Mucosa of descending colon (tissue), 3 donors: Measurements from ENCODE around the gene SYNPO. TPM values are rescaled to one million over a fixed set of nuclear protein-coding genes. Genes with fewer than 3 reads are reported as not detected.

Experiments
- ATAC-seq: fragments of 200-7000 bp; cut with Tn5 transposase; one replicate; pipeline ENCODE4 v1.9.1; 2020; ENCODE audit warnings: mild to moderate bottlenecking, moderate library complexity
- DNase-seq, 3 donors: peaks; one replicate each; pipeline ENCODE4 v3.0.0-alpha.2; 2020
- H3K36me3 ChIP-seq: fragments of 200-600 bp; one replicate; pipeline ENCODE4 v1.8.0; 2021; ENCODE audit warnings: low read depth, mild to moderate bottlenecking
- H3K4me1 ChIP-seq: fragments of 200-600 bp; one replicate; pipeline ENCODE4 v1.8.0; 2021; ENCODE audit warnings: low read depth, mild to moderate bottlenecking
- H3K4me3 ChIP-seq: fragments of 200-600 bp; one replicate; pipeline ENCODE4 v1.8.0; 2021; ENCODE audit warnings: mild to moderate bottlenecking
- H3K9me3 ChIP-seq: fragments of 200-600 bp; one replicate; pipeline ENCODE4 v1.8.0; 2021; ENCODE audit warnings: mild to moderate bottlenecking
- intact Hi-C, 2 donors: fragments of 100-400 bp; cut with DNase I in 1 of 2; cut with micrococcal nuclease in 1 of 2; formaldehyde crosslinking; loops; one replicate each; pipeline versions ENCODE4 v1.11.0 to v1.11.1; 2022; cut with DNase I, micrococcal nuclease
- total RNA-seq, 3 donors: library from RNA; stranded (reverse); fragmentation: NEBNext Ultra II Directional in 2 of 3; extraction: Animal tissue kit (Norgen Biotek cat#: 25700) in 2 of 3; gene quantifications; one replicate each; pipeline versions ENCODE4 v1.2.1 to v1.2.4, GENCODE V29; 2021 to 2023
- TF ChIP-seq, protein P1 (sequence below): fragments of 200-600 bp; IDR thresholded peaks from one replicate; pipeline ENCODE4 v1.8.0; 2022; ENCODE audit warnings: antibody characterized with exemption, mild to moderate bottlenecking
- donor health status: DM: no; HTN: no; CAD: no; lungs with moderate emphysema.
- donor health status: DM: no; HTN: no; CAD: no.
- donor health status: DM: no; HTN: yes; CAD: no.

The SYNPO gene
- total RNA-seq, 3 donors from 2014 or later = 62.9 to 73.6 (median 63.9) TPM

DNA sequence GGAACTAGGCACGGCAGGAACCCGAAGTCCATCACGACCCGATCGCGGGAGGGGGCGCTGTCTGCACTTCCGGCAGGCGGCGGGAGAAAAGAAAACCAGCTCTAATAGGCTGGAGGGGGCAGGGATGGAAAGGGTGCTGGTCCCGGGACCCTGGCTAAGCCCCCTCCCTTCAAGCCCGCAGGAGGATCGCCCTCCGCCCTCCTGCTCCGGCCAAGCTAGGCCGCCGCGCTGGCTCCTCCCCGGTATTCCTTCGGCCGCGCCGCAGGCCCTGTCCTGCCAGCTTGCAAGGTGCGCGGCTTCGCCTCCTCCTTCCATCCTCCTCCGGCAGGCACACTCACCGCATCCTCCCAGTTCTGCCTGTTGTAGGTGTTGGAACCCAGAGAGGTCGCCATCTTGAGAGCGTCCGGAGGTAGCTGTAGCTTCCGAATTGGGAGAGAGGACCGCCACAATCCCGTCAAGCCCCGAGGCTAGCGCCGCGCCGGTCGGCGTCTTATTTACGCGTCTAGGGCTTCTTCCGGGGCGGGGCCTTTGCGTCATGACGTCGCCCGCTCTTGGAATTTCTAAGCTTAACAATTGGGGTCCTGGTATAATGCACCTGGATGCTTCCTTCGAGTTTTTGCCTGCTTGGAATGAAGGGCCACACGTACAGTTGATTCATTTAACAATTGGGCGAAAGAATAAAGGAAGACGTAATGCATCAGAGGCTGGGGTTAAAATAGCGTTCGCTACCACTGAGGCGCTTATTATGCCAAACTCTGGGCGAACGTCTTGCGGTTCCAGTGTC is 60.3 kb downstream of the SYNPO start, which contains the start of gene RBM22:
RBM22 (minus strand) TSS at position 469 of the 784 bp plus-strand sequence; CDS start at position 392, 77 bp downstream.
- TF ChIP-seq, protein P1, sequence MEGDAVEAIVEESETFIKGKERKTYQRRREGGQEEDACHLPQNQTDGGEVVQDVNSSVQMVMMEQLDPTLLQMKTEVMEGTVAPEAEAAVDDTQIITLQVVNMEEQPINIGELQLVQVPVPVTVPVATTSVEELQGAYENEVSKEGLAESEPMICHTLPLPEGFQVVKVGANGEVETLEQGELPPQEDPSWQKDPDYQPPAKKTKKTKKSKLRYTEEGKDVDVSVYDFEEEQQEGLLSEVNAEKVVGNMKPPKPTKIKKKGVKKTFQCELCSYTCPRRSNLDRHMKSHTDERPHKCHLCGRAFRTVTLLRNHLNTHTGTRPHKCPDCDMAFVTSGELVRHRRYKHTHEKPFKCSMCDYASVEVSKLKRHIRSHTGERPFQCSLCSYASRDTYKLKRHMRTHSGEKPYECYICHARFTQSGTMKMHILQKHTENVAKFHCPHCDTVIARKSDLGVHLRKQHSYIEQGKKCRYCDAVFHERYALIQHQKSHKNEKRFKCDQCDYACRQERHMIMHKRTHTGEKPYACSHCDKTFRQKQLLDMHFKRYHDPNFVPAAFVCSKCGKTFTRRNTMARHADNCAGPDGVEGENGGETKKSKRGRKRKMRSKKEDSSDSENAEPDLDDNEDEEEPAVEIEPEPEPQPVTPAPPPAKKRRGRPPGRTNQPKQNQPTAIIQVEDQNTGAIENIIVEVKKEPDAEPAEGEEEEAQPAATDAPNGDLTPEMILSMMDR = peak; percentile 44
- H3K36me3 ChIP-seq = no peaks in the 10 kb centered on the region
- H3K9me3 ChIP-seq = no peaks in the 10 kb centered on the region
- peaks cover 9% of the 10 kb centered on the region for H3K4me1 ChIP-seq
- ATAC-seq = peak; percentile 98
- peak within 1 kb of the TSS; percentile 91 for H3K4me3 ChIP-seq
- intact Hi-C loops = no loop called here
- DNase-seq = peak; percentile 93 to 97 (median 96)

DNA sequence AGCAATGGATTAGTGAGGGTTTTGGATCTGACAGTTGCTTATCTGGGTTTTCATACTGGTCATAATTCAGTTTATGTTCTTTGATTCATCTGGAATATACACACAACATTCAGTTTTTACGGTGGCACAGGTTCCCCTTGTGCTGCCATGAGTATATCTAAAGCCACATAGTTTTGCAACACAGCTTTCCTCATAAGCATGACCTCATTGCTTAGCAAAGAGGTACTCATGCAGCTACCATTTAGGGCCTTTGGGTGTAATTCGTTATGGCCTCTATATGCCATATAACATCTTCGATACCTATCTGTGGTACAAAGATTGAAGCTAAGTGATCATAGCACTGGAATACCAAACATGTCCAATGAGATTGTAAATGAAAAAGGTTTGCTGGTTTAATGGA is 63.3 kb downstream of the SYNPO start:
- ATAC-seq = peak; percentile 35
- no peak for DNase-seq
- H3K9me3 ChIP-seq = no peaks in the 10 kb centered on the region
- H3K36me3 ChIP-seq = no peaks in the 10 kb centered on the region
- H3K4me3 ChIP-seq = no peak overlapping the region
- H3K4me1 ChIP-seq = peaks cover 9% of the 10 kb centered on the region
- intact Hi-C loops = no loop called here
- TF ChIP-seq, protein P1 = no peak

DNA sequence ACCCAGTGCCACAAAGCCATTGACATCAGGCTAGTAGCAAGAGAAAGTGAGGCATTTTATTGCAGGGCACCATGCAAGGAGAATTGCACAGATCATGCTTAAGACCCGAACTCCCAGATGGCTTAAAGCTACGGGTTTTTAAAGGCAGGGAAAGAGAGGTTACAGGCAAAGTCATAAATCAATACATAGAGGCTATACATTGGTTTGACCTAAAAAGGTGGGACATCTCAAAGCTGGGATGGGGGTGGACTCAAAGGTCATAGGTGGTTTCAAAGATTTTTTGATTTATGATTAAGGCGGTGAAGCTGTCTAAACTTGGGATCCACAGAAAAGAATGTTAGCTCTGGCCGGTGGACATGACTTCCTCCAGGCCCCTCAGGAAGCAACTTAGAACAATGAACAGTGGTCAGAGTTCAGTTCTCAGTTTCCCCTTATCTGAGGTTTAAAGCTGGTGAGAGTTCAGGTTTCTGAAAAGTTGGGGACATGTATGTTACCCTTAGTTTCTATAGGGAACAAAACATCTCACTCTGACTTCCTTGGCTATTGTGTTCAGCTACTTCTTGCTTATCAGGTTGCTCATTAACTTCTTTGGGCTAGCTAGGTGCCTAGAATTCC is 66.4 kb downstream of the SYNPO start:
- DNase-seq (no peak), ATAC-seq (no peak)
- TF ChIP-seq, protein P1 = no peak
- H3K4me3 ChIP-seq = no peak overlapping the region
- no peaks in the 10 kb centered on the region for H3K4me1 ChIP-seq
- H3K9me3 ChIP-seq = no peaks in the 10 kb centered on the region
- intact Hi-C loops = no loop called here
- no peaks in the 10 kb centered on the region for H3K36me3 ChIP-seq

Other genes with a start within 250 kb of the SYNPO start
- 1,000 to 10,000 TPM in 1 of 3 donors, 100 to 1,000 TPM in 2; 198 to 1,033 (median 284) TPM for gene CD74, start 227.8 kb upstream of the SYNPO start, total RNA-seq
- 1,000 to 10,000 TPM; 1,569 to 1,671 (median 1,618) TPM for gene RPS14, start 190.9 kb upstream of the SYNPO start, total RNA-seq
- gene NDST1, start 132.5 kb upstream of the SYNPO start, total RNA-seq = 10 to 100 TPM; 58.1 to 66.5 (median 60.6) TPM
- gene MYOZ3, start 20.6 kb downstream of the SYNPO start, total RNA-seq = under 1 TPM; 0.09 to 0.48 (median 0.35) TPM
- gene RBM22, start 60.4 kb downstream of the SYNPO start, total RNA-seq = 10 to 100 TPM; 41.0 to 45.1 (median 44.2) TPM
- gene DCTN4, start 118.4 kb downstream of the SYNPO start, total RNA-seq = 10 to 100 TPM; 50.8 to 56.4 (median 52.9) TPM
- gene SMIM3, start 138.1 kb downstream of the SYNPO start, total RNA-seq = 10 to 100 TPM in 2 of 3 donors, 1 to 10 TPM in 1; 9.3 to 21.6 (median 19.2) TPM
- gene IRGM, start 205.9 kb downstream of the SYNPO start, total RNA-seq = under 1 TPM in 1 of 3 donors, not detected in 2; 0.17 TPM